DND-41 (cell line): ENCODE measurements around the gene ENTREP1.
"Not testable (repeated sequence)": the region's sequence is repeated elsewhere in the genome, so short reads cannot be mapped to it uniquely, and the experiment has no call there.

Source experiments
- ATAC-seq: fragments of 200-7000 bp; cut with Tn5 transposase; 3 replicates; pipeline ENCODE4 v1.9.1; 2021; ENCODE audit warnings: low read depth; ENCODE audit not compliant: insufficient read depth
- DNase-seq: peaks from one replicate; pipeline ENCODE4 v3.0.0-alpha.2; 2020
- H2AFZ ChIP-seq: 2 replicates; pipeline ENCODE4 v1.6.0; 2012; ENCODE audit warnings: low read depth, low read length
- H3K27ac ChIP-seq: 2 replicates; pipeline ENCODE4 v1.5.1; 2012; ENCODE audit warnings: low read length, inconsistent platforms
- H3K27me3 ChIP-seq: fragments of 200-600 bp; sonication (generic); 2 replicates; pipeline ENCODE4 v1.6.0; 2012; ENCODE audit warnings: low read length, mild to moderate bottlenecking, inconsistent platforms; ENCODE audit not compliant: insufficient read depth, poor library complexity
- H3K36me3 ChIP-seq: 2 replicates; pipeline ENCODE4 v1.5.1; 2012; ENCODE audit warnings: low read length, inconsistent platforms; ENCODE audit not compliant: insufficient read depth
- H3K4me1 ChIP-seq: 2 replicates; pipeline ENCODE4 v1.5.1; 2012; ENCODE audit warnings: mild to moderate bottlenecking, low read length; ENCODE audit not compliant: insufficient read depth
- H3K4me2 ChIP-seq: 2 replicates; pipeline ENCODE4 v1.6.0; 2012; ENCODE audit warnings: mild to moderate bottlenecking, moderate library complexity, low read length, inconsistent platforms; ENCODE audit not compliant: insufficient read depth
- H3K4me3 ChIP-seq, 2 experiments: fragments of 200-600 bp in 1 of 2; shearing (Covaris generic) in 1 of 2; 2 replicates each; pipeline ENCODE4 v1.5.1; 2012 to 2016; ENCODE audit warnings: inconsistent platforms in 2 of 2, low read length in 2 of 2, mild to moderate bottlenecking in 2 of 2, low read depth in 1 of 2, moderate library complexity in 1 of 2
- H3K79me2 ChIP-seq: 2 replicates; pipeline ENCODE4 v1.6.0; 2012; ENCODE audit warnings: low read length, inconsistent platforms; ENCODE audit not compliant: insufficient read depth
- H3K9ac ChIP-seq: 2 replicates; pipeline ENCODE4 v1.6.0; 2012; ENCODE audit warnings: low read depth, mild to moderate bottlenecking, inconsistent platforms, low read length, moderate library complexity
- H3K9me3 ChIP-seq: 2 replicates; pipeline ENCODE4 v1.5.1; 2012; ENCODE audit warnings: low read length, moderate library complexity, mild to moderate bottlenecking, inconsistent platforms; ENCODE audit not compliant: insufficient read depth, severe bottlenecking
- H4K20me1 ChIP-seq: 2 replicates; pipeline ENCODE4 v1.6.0; 2012; ENCODE audit warnings: low read length; ENCODE audit not compliant: insufficient read depth
- EZH2 ChIP-seq: IDR thresholded peaks from 3 replicates; pipeline ENCODE4 v1.6.1; 2012; ENCODE audit warnings: borderline replicate concordance, low read depth, mild to moderate bottlenecking, moderate library complexity, low read length, inconsistent platforms; ENCODE audit not compliant: severe bottlenecking

ENTREP1 gene

GRCh38 chr9:69433968-69434367, 109.0 kb downstream of the ENTREP1 start:
- Histone ChIP-seq H3K27ac (no peak overlapping the region), H3K36me3 (no peaks in the 10 kb centered on the region), H3K4me2 (no peak overlapping the region), H3K27me3 (no peaks in the 10 kb centered on the region), H3K9me3 (no peaks in the 10 kb centered on the region), H4K20me1 (no peaks in the 10 kb centered on the region), H3K9ac (no peak overlapping the region), H3K4me3 (no peak overlapping the region), H3K4me1 (no peaks in the 10 kb centered on the region), H2AFZ (no peak overlapping the region), H3K79me2 (no peaks in the 10 kb centered on the region)
- DNase-seq (no peak), ATAC-seq (no peak)
- no peak for TF ChIP-seq EZH2

GRCh38 chr9:69439654-69440053, 114.6 kb downstream of the ENTREP1 start:
- not testable (repeated sequence) for H3K79me2 ChIP-seq, H3K36me3 ChIP-seq, H3K4me1 ChIP-seq, H3K27ac ChIP-seq, H3K4me2 ChIP-seq, H2AFZ ChIP-seq, H3K27me3 ChIP-seq, DNase-seq, H3K9me3 ChIP-seq, ATAC-seq, H4K20me1 ChIP-seq, H3K4me3 ChIP-seq, H3K9ac ChIP-seq

GRCh38 chr9:69440254-69440955, 115.4 kb downstream of the ENTREP1 start:
- not testable (repeated sequence) for H3K36me3 ChIP-seq, H3K27ac ChIP-seq, H3K4me3 ChIP-seq, H2AFZ ChIP-seq, H4K20me1 ChIP-seq, DNase-seq, H3K4me2 ChIP-seq, H3K9ac ChIP-seq, H3K4me1 ChIP-seq, H3K27me3 ChIP-seq, ATAC-seq, H3K79me2 ChIP-seq, H3K9me3 ChIP-seq
